Lower lobe of right lung (tissue), 2 donors: ENCODE measurements around the gene SLC17A9. TPM values are rescaled to one million over a fixed set of nuclear protein-coding genes. Genes with fewer than 3 reads are reported as not detected.
A peak's percentile ranks its signal among the peaks of the same experiment; 100 is the strongest.

ENCODE experiments used
- ATAC-seq, 2 donors: fragments of 200-7000 bp; cut with Tn5 transposase; one replicate each; pipeline ENCODE4 v1.9.1; 2020 to 2022; ENCODE audit warnings: mild to moderate bottlenecking in 2 of 2, moderate library complexity in 2 of 2
- DNase-seq: peaks from one replicate; pipeline ENCODE4 v3.0.0-alpha.2; 2020
- H3K27ac ChIP-seq: fragments of 200-600 bp; one replicate; pipeline ENCODE4 v1.8.0; 2022
- H3K27me3 ChIP-seq: fragments of 200-600 bp; one replicate; pipeline ENCODE4 v1.8.0; 2022; ENCODE audit warnings: low read depth
- H3K36me3 ChIP-seq: fragments of 200-600 bp; one replicate; pipeline ENCODE4 v1.8.0; 2022; ENCODE audit warnings: mild to moderate bottlenecking
- H3K4me1 ChIP-seq: fragments of 200-600 bp; one replicate; pipeline ENCODE4 v1.8.0; 2022
- H3K4me3 ChIP-seq: fragments of 200-600 bp; one replicate; pipeline ENCODE4 v1.8.0; 2022; ENCODE audit warnings: mild to moderate bottlenecking
- H3K9me3 ChIP-seq: fragments of 200-600 bp; one replicate; pipeline ENCODE4 v1.8.0; 2022
- CTCF ChIP-seq: fragments of 200-600 bp; IDR thresholded peaks from one replicate; pipeline ENCODE4 v1.8.0; 2022; ENCODE audit warnings: antibody characterized with exemption, mild to moderate bottlenecking
- intact Hi-C: fragments of 100-400 bp; cut with DNase I; formaldehyde crosslinking; loops from one replicate; pipeline ENCODE4 v1.11.0; 2022
- total RNA-seq: library from RNA; stranded (reverse); fragmentation: NEBNext Ultra II Directional; extraction: Animal tissue kit (Norgen Biotek cat#: 25700); gene quantifications from one replicate; pipeline ENCODE4 v1.2.1, GENCODE V29; 2021
- donor health status: DM: no; HTN: yes; CAD: no; lungs with severe emphysema.

SLC17A9 gene
- total RNA-seq, 1 donor from 2014 or later: 10.4 TPM

GRCh38 chr20:62978561-62978943 lies 26.0 kb downstream of the SLC17A9 start:
- Histone ChIP-seq H3K27ac (no peak overlapping the region), H3K4me3 (no peak overlapping the region), H3K36me3 (no peaks in the 10 kb centered on the region), H3K4me1 (no peaks in the 10 kb centered on the region), H3K27me3 (peaks cover 92% of the 10 kb centered on the region), H3K9me3 (no peaks in the 10 kb centered on the region)
- no peak for TF ChIP-seq CTCF
- DNase-seq: no peak
- peak in 1 of 2 donors; percentile 27 for ATAC-seq
- intact Hi-C loops: no loop called here

- TF ChIP-seq CTCF: no peak
- intact Hi-C loops: no loop called here
- DNase-seq (no peak), ATAC-seq (no peak)
- no peak overlapping the region for H3K4me3 ChIP-seq
- no peak overlapping the region for H3K27ac ChIP-seq
- no peaks in the 10 kb centered on the region for H3K36me3 ChIP-seq
- H3K27me3 ChIP-seq: peaks cover 91% of the 10 kb centered on the region
- H3K9me3 ChIP-seq: no peaks in the 10 kb centered on the region
- H3K4me1 ChIP-seq: no peaks in the 10 kb centered on the region
Observed at GRCh38 chr20:62979310-62979709, 26.8 kb downstream of the SLC17A9 start.

- H3K27me3 ChIP-seq: peaks cover 88% of the 10 kb centered on the region
- no peak for DNase-seq
- intact Hi-C loops: no loop called here
Observed at GRCh38 chr20:62979876-62980373, 27.4 kb downstream of the SLC17A9 start.

GRCh38 chr20:62980380-62980960 lies 28.0 kb downstream of the SLC17A9 start:
- Histone ChIP-seq H3K9me3 (no peaks in the 10 kb centered on the region), H3K27me3 (peaks cover 84% of the 10 kb centered on the region), H3K27ac (no peak overlapping the region), H3K4me3 (no peak overlapping the region), H3K36me3 (no peaks in the 10 kb centered on the region), H3K4me1 (no peaks in the 10 kb centered on the region)
- no peak for TF ChIP-seq CTCF
- DNase-seq (no peak), ATAC-seq (no peak)
- intact Hi-C loops: no loop called here

More at GRCh38 chr20:62979876-62980373, 27.4 kb downstream of the SLC17A9 start:
- Histone ChIP-seq H3K27ac (no peak overlapping the region), H3K4me3 (no peak overlapping the region), H3K4me1 (no peaks in the 10 kb centered on the region), H3K36me3 (no peaks in the 10 kb centered on the region), H3K9me3 (no peaks in the 10 kb centered on the region)
- no peak for ATAC-seq
- no peak for TF ChIP-seq CTCF

GRCh38 chr20:62980970-62981369 lies 28.5 kb downstream of the SLC17A9 start:
- ATAC-seq (no peak), DNase-seq (no peak)
- Histone ChIP-seq H3K36me3 (no peaks in the 10 kb centered on the region), H3K27ac (no peak overlapping the region), H3K27me3 (peaks cover 84% of the 10 kb centered on the region), H3K9me3 (no peaks in the 10 kb centered on the region), H3K4me3 (no peak overlapping the region), H3K4me1 (no peaks in the 10 kb centered on the region)
- TF ChIP-seq CTCF: no peak
- intact Hi-C loops: no loop called here
